Lung (tissue), 12 donors: ENCODE results near the gene ATXN3L. TPM values are rescaled to one million over a fixed set of nuclear protein-coding genes. Genes with fewer than 3 reads are reported as not detected.
"Not testable (repeated sequence)": the region's sequence is repeated elsewhere in the genome, so short reads cannot be mapped to it uniquely, and the experiment has no call there.

Experiments used
- ATAC-seq: fragments of 200-7000 bp; cut with Tn5 transposase; one replicate; pipeline ENCODE4 v1.9.1; 2020; ENCODE audit warnings: moderate number of reproducible peaks; ENCODE audit not compliant: insufficient read depth, low FRiP score
- DNase-seq, 3 donors: peaks; one replicate each; pipeline ENCODE4 v3.0.0-alpha.2; 2013 to 2017
- H3K27ac ChIP-seq, 2 donors: one replicate each; pipeline ENCODE4 v1.5.1; 2013; ENCODE audit warnings: mild to moderate bottlenecking in 2 of 2, moderate library complexity in 2 of 2, control low read depth in 1 of 2, inconsistent platforms in 1 of 2, low read depth in 1 of 2, low read length in 1 of 2
- H3K27me3 ChIP-seq, 3 donors: one replicate each; pipeline ENCODE4 v1.5.1; 2013; ENCODE audit warnings: low read length in 2 of 3; ENCODE audit not compliant: control insufficient read depth in 3 of 3, insufficient read depth in 3 of 3
- H3K36me3 ChIP-seq, 4 donors: one replicate each; pipeline ENCODE4 v1.5.1; 2013; ENCODE audit warnings: low read length in 4 of 4, mild to moderate bottlenecking in 1 of 4, moderate library complexity in 1 of 4; ENCODE audit not compliant: control insufficient read depth in 4 of 4, insufficient read depth in 4 of 4
- H3K4me1 ChIP-seq, 5 donors: one replicate each; pipeline ENCODE4 v1.5.1; 2013; ENCODE audit warnings: low read length in 5 of 5, mild to moderate bottlenecking in 2 of 5, moderate library complexity in 1 of 5; ENCODE audit not compliant: control insufficient read depth in 5 of 5, insufficient read depth in 5 of 5
- H3K4me3 ChIP-seq: one replicate; pipeline ENCODE4 v1.5.1; 2013; ENCODE audit warnings: mild to moderate bottlenecking, control low read depth, moderate library complexity
- H3K9ac ChIP-seq, 2 donors: one replicate each; pipeline ENCODE4 v1.5.1; 2013; ENCODE audit warnings: low read length in 2 of 2, control low read depth in 1 of 2; ENCODE audit not compliant: insufficient read depth in 1 of 2
- H3K9me3 ChIP-seq, 4 donors: one replicate each; pipeline ENCODE4 v1.5.1; 2013; ENCODE audit warnings: low read length in 3 of 4, mild to moderate bottlenecking in 1 of 4, moderate library complexity in 1 of 4; ENCODE audit not compliant: control insufficient read depth in 4 of 4, insufficient read depth in 3 of 4
- CTCF ChIP-seq: IDR thresholded peaks from 2 replicates; pipeline ENCODE4 v1.5.1; 2012; ENCODE audit warnings: mild to moderate bottlenecking; ENCODE audit errors: control extremely low read depth, extremely low read depth
- WGBS, 2 donors: extraction: QIAGEN DNeasy Blood & Tissue Kit; methylation state at CpG; one replicate each; pipeline ENCODE4 v1.1.7; 2013; 5-methylcytosine and 5-hydroxymethylcytosine counted together
- polyA plus RNA-seq, 2 donors: library from polyadenylated mRNA; stranded (reverse); fragments of 200-250 nt; gene quantifications; one replicate each; pipeline ENCODE4 v1.2.1, GENCODE V29; 2013
- total RNA-seq, 2 donors: library from RNA; depleted of rRNA in 1 of 2; stranded (reverse); fragments of >200 nt in 1 of 2; gene quantifications; one replicate each; pipeline ENCODE4 v1.2.1, GENCODE V29; 2014 to 2021
- donor health status: control.
- donor health status: control.
- donor health status: Bipolar disorder and iron deficiency.
- donor health status: healthy.
- donor health status: DM: yes; HTN: yes; CAD: no.

ATXN3L gene
- total and polyA plus RNA-seq, 4 donors, result not detected

DNA sequence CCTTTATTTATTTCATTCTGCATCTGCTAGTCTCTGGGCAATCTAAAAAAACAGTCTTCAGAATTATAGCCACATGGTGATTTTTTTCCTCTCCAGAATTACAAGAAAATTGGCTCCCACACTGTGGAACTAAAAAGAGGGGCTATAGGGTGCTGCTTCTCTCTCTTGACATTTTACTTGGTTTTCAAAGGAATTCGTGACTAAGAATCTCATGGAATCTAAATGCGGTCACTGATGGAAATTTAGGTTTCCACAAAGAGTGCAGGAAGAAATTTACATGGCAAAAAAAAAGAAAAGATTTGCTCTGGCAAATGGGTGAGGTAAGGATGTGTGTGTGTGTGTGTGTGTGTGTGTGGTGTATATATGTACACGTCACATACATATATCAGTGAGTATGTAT, 10.2 kb downstream of the ATXN3L start:
- Histone ChIP-seq H3K9me3 (no peaks in the 10 kb centered on the region), H3K4me1 (no peaks in the 10 kb centered on the region), H3K27me3 (peaks cover 0 to 40% (median 10%) of the 10 kb centered on the region in 3 donors), H3K4me3 (no peak overlapping the region), H3K9ac (no peak overlapping the region), H3K27ac (no peak overlapping the region), H3K36me3 (no peaks in the 10 kb centered on the region)
- no peak for DNase-seq
- 80 to 94% methylated on average over 3 of the region's 3 CpGs for WGBS, 2 donors
- no peak for TF ChIP-seq CTCF
- ATAC-seq, result no peak

GRCh38 chrX:13307041-13307440, 12.8 kb downstream of the ATXN3L start:
- H3K4me1 ChIP-seq, result no peaks in the 10 kb centered on the region
- WGBS, 2 donors, result 85 to 97% methylated on average over 2 of the region's 2 CpGs
- H3K4me3 ChIP-seq, result no peak overlapping the region
- no peaks in the 10 kb centered on the region for H3K36me3 ChIP-seq
- no peak for TF ChIP-seq CTCF
- H3K27ac ChIP-seq, result no peak overlapping the region
- ATAC-seq, result no peak
- H3K9ac ChIP-seq, result no peak overlapping the region
- no peaks in the 10 kb centered on the region for H3K9me3 ChIP-seq
- DNase-seq, result no peak
- H3K27me3 ChIP-seq, result peaks cover 0 to 41% (median 11%) of the 10 kb centered on the region in 3 donors

DNA sequence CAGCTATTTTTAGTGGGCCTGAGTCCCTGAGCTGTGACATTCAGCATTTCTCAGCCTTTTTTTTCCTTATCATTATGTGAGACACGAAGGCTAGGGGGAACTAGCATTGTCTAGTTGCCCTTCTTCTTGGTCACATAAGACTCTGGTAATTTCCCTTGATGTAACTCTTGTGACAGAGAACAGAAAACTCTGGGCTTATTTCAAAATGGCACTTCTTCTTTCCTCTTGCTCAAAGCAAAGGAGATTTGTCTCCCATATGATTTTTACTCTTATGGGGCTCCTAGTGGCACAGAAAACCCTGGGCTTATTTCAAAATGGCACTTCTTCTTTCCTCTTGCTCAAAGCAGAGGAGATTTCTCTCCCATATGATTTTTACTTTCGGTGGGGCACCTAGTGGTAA, 14.7 kb downstream of the ATXN3L start:
- ATAC-seq (no peak), DNase-seq (no peak)
- Histone ChIP-seq H3K4me3 (no peak overlapping the region), H3K27ac (no peak overlapping the region), H3K27me3 (peaks cover 0 to 38% (median 14%) of the 10 kb centered on the region in 3 donors), H3K4me1 (no peaks in the 10 kb centered on the region), H3K36me3 (no peaks in the 10 kb centered on the region), H3K9ac (no peak overlapping the region), H3K9me3 (no peaks in the 10 kb centered on the region)
- TF ChIP-seq CTCF, result no peak
- 41 to 67% methylated on average over 2 of the region's 2 CpGs for WGBS, 2 donors

DNA sequence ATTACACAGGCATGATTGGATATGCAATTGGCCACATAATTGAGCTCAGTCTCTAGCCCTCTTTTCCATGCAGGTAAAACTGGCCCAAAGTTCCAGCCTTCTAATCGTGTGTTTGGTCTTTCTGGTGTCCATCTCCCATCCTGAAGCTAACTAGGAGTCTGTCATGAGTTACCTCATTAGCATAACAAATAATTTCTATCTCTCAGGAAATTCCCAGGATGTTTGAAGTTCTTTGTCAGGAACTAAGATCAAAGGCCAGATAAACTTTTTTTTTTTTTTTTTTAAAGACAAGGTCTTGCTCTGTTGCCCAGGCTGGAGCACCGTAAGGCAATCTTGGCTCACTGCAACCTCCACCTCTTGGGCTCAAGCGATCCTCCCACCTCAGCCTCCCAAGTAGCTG, 15.8 kb downstream of the ATXN3L start:
- ATAC-seq, result no peak
- TF ChIP-seq CTCF, result no peak
- DNase-seq, result no peak
- no peaks in the 10 kb centered on the region for H3K4me1 ChIP-seq
- H3K27me3 ChIP-seq, result peaks cover 0 to 44% (median 14%) of the 10 kb centered on the region in 3 donors
- WGBS, 2 donors, result 77 to 92% methylated on average over 3 of the region's 3 CpGs
- no peak overlapping the region for H3K9ac ChIP-seq
- no peaks in the 10 kb centered on the region for H3K36me3 ChIP-seq
- H3K27ac ChIP-seq, result no peak overlapping the region
- no peaks in the 10 kb centered on the region for H3K9me3 ChIP-seq
- no peak overlapping the region for H3K4me3 ChIP-seq

- H3K4me3 ChIP-seq, ATAC-seq, H3K9me3 ChIP-seq, H3K9ac ChIP-seq, H3K4me1 ChIP-seq, DNase-seq, H3K36me3 ChIP-seq, H3K27ac ChIP-seq: not testable (repeated sequence)
- 75 to 96% methylated on average over 2 of the region's 2 CpGs for WGBS, 2 donors
- H3K27me3 ChIP-seq, result peaks cover 0 to 41% (median 14%) of the 10 kb centered on the region in 3 donors
These were observed 16.6 kb downstream of the ATXN3L start for GRCh38 chrX:13303248-13303647.
